Amygdala (tissue), 56 donors: ENCODE measurements around the gene TCP1.
A peak's percentile ranks its signal among the peaks of the same experiment; 100 is the strongest.

ENCODE experiments used
- DNase-seq, 56 donors: peaks; one replicate each; lab custom pipeline; 2025; lab: John Stamatoyannopoulos, UW

The TCP1 gene

GRCh38 chr6:159778542-159779103, 10.8 kb downstream of the TCP1 start:
- DNase-seq: no peak

DNA sequence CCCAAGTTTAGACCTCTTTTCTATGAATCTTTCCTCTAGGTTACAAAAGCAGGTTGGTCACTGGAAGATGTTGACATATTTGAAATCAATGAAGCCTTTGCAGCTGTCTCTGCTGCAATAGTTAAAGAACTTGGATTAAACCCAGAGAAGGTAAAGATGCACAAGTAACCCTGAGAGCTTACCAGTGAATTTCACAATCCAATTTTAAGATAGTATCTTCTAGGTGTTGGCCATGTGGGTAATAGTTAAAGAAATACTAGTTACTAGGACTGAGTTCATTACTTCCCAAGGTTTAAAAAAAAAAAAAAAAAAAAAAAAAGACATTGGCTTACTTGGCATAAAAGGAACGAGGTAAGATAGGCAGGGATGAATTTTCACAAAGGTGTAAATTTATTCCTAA, 11.3 kb downstream of the TCP1 start:
- DNase-seq: no peak

- DNase-seq: no peak
Measured at GRCh38 chr6:159777240-159777904, 12.0 kb downstream of the TCP1 start.

DNA sequence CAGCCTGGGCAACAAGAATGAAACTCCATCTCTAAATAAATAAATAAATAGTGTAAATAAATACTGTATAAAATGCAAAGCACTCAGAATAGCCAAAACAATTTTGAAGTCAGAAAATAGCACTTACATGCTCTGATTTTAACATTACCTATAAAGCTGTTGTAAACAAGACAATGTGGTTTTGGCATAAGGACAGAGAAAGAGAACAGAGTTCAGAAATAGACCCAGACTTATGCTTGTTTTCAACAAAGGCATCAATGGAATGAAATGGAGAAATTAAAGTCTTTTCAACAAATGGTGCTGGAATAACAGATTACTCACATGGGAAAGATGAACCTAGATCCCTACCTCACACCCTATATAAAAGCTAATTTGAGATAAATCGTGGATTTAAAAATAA, 17.2 kb downstream of the TCP1 start:
- no peak for DNase-seq

- no peak for DNase-seq
Measured at GRCh38 chr6:159769470-159769869, 19.9 kb downstream of the TCP1 start.

GRCh38 chr6:159766906-159767305, 22.5 kb downstream of the TCP1 start:
- no peak for DNase-seq

DNA sequence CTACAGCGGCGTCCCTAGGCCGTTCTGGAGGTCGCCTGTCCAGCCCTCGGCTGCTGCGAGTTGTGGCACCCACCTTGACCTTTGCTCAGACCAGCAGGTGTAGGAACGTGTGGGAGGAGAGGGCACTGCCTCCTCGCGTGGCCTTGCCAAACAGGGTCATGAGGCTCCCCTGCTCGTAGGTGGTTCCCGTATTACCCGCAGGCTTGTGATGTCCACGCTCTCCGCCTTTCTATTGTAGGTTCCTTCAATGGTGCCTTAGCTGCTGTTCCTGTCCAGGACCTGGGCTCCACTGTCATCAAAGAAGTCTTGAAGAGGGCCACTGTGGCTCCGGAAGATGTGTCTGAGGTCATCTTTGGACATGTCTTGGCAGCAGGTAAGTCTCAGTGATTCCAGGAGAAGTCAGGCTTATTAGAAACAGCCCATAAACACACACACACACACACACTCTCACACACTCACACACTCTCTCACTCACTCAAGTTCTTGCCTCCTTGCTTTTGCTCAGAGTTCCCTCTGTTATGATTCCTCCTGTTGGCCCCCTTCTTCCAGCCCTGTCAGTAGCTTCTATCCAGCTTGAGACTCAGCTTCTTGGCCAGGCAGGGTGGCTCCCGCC, 26.6 kb downstream of the TCP1 start:
- peak in 11 of 56 donors; percentile 13 to 61 (median 31) for DNase-seq

DNA sequence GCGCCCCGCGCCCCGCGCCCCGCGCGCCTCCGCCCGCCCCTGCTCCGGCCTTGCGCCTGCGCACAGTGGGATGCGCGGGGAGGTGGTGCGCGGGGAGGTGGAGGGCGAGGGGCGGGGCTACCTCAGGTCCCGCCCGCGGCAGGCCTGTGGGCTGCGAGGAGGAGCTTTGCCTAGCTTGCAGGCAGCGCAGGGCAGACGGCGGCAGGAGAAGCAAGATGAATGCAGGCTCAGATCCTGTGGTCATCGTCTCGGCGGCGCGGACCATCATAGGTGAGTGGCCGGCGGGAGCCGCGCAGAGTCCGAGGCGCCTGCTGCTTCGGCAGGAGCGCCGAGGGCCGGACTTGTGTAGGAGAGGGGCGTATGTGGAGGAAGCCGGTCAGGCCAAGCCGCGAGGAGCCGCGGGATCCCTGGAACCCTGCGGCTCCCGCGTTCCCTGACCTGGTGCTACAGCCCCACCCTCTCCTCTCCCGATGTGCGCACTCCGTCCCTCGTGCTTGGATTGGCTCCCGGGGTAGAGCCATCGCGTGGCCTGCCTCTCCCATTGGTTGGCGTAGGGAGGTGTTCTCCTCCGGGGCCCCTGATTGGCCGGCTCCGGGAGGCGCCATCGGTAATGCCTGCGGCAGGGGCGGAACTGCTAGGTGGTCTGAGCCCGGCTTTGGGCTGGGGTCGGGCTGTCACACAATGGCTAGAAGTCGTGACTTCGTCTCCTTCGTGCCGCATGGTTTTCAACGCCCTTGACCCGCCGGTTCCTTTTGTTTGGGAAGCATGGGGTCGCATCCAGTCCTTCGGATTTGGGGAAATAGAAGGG, 27.3 kb downstream of the TCP1 start, which contains the start of gene ACAT2:
Gene ACAT2, plus strand, starts transcription at position 173 of the 808 bp plus-strand sequence. Its CDS starts 43 bp downstream, at position 216.
- peak; percentile 82 to 99 (median 94) for DNase-seq

GRCh38 chr6:159761129-159761872, 28.1 kb downstream of the TCP1 start:
- peak in 17 of 56 donors; percentile 16 to 75 (median 47) for DNase-seq

DNA sequence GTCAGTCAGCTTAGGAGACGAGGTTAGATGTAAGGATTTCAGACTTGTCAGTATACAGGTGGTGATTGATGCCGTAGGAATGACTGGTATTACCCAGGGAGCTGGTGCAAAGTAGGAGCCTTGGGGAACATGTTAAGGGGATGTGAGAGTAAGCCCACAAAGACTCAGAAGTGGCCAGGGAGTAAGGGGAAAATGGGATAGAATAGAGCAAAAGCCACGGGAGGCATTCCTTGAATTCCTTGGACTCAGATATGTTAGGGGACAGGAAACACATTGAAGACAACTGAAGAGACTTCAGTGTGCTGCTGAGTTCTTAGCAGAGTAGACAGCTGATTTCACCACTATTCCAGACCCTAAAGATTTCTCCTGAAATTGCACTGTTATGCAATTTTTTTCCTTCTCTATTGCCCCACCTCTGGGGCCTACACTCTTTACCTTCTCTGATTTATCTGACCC, 28.8 kb downstream of the TCP1 start:
- no peak for DNase-seq

GRCh38 chr6:159759645-159760044, 29.8 kb downstream of the TCP1 start:
- DNase-seq: no peak

GRCh38 chr6:159758031-159759001, 31.1 kb downstream of the TCP1 start:
- DNase-seq: no peak

DNA sequence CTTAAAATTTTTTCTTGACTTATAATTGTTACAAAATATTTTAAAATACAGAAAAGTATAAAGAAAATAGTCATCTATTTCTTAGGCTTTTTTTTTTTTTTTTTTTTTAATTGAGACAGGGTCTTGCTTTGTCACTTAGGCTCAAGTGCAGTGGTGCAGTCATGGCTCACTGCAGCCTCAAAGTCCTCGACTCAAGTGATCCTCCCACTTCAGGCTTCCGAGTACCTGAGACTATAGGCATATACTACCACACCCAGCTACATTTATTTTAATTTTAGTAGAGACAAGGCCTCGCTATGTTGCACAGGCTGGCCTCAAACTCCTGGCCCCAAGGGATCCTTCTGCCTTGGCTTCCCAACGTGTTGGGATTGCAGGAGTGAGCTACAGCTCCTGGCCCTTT, 32.9 kb downstream of the TCP1 start:
- DNase-seq: no peak

GRCh38 chr6:159754959-159755914, 34.2 kb downstream of the TCP1 start:
- DNase-seq: peak in 9 of 56 donors; percentile 2 to 23 (median 12)

DNA sequence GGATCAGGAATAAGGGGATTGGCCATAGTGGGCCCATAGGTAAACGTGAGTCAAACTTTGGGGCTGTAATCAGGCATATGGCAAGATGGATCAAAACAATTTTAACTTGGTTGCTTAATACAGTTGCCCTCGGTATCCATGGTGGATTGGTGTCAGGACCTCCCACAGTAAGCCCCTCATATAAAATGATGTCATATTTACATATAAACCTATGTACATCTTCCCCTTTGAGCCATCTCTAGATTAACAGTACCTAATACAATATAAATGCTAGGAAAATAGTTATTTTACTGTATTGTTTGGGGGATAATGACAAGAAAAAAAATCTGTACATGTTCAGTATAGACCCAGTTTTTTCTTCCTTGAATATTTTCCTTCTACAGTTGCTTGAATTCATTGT, 35.0 kb downstream of the TCP1 start:
- DNase-seq: no peak

GRCh38 chr6:159753081-159753872, 36.1 kb downstream of the TCP1 start:
- DNase-seq: no peak

GRCh38 chr6:159751448-159751847, 38.0 kb downstream of the TCP1 start:
- no peak for DNase-seq
